SK-N-SH treated with all-trans-retinoic acid at 6 μM for 48 hours (cell line): Measurements from ENCODE around the gene CDCP1.

Source experiments
- ATAC-seq: fragments of 200-7000 bp; cut with Tn5 transposase; 3 replicates; pipeline ENCODE4 v1.9.1; 2020; ENCODE audit warnings: mild to moderate bottlenecking, moderate library complexity
- ARNTL ChIP-seq: fragments of 450-650 bp; formaldehyde crosslinking; IDR thresholded peaks from 2 replicates; pipeline ENCODE4 v1.5.0; 2020; ENCODE audit warnings: low read depth, mild to moderate bottlenecking, moderate library complexity, borderline replicate concordance
- CREB5 ChIP-seq: fragments of 250-450 bp; sonication (Bioruptor Pico); IDR thresholded peaks from 2 replicates; pipeline ENCODE4 v1.5.1; 2020; ENCODE audit warnings: low read depth, mild to moderate bottlenecking, moderate library complexity
- CSDC2 ChIP-seq: fragments of 250-450 bp; sonication (Bioruptor Pico); IDR thresholded peaks from 2 replicates; pipeline ENCODE4 v1.5.0; 2020; ENCODE audit warnings: mild to moderate bottlenecking, moderate library complexity
- CSRNP3 ChIP-seq: fragments of 250-450 bp; sonication (Bioruptor Pico); IDR thresholded peaks from 2 replicates; pipeline ENCODE4 v1.5.1; 2021; ENCODE audit warnings: mild to moderate bottlenecking, moderate library complexity
- ISL1 ChIP-seq: fragments of 250-450 bp; sonication (Bioruptor Pico); IDR thresholded peaks from 2 replicates; pipeline ENCODE4 v2.1.2; 2022; ENCODE audit warnings: mild to moderate bottlenecking, moderate library complexity
- OSR1 ChIP-seq: fragments of 250-450 bp; sonication (Bioruptor Pico); IDR thresholded peaks from 2 replicates; pipeline ENCODE4 v1.8.0; 2022; ENCODE audit warnings: moderate library complexity, mild to moderate bottlenecking, inconsistent platforms
- PATZ1 ChIP-seq: fragments of 250-450 bp; sonication (Bioruptor Pico); IDR thresholded peaks from 2 replicates; pipeline ENCODE4 v1.8.0; 2020; ENCODE audit warnings: mild to moderate bottlenecking, moderate library complexity, borderline replicate concordance
- POU6F1 ChIP-seq: fragments of 250-450 bp; sonication (Bioruptor Pico); IDR thresholded peaks from 2 replicates; pipeline ENCODE4 v1.8.0; 2021; ENCODE audit warnings: low read depth, mild to moderate bottlenecking, moderate library complexity, borderline replicate concordance
- PPARA ChIP-seq: fragments of 250-450 bp; sonication (Bioruptor Pico); IDR thresholded peaks from 2 replicates; pipeline ENCODE4 v1.5.0; 2020; ENCODE audit warnings: mild to moderate bottlenecking, borderline replicate concordance
- RARB ChIP-seq: fragments of 250-450 bp; sonication (Bioruptor Pico); IDR thresholded peaks from 2 replicates; pipeline ENCODE4 v1.8.0; 2021; ENCODE audit warnings: mild to moderate bottlenecking, moderate library complexity
- SNAI2 ChIP-seq: fragments of 250-450 bp; sonication (Bioruptor Pico); IDR thresholded peaks from 2 replicates; pipeline ENCODE4 v1.5.0; 2020; ENCODE audit warnings: mild to moderate bottlenecking, moderate library complexity
- TCF4 ChIP-seq: fragments of 250-450 bp; sonication (Bioruptor Pico); IDR thresholded peaks from 2 replicates; pipeline ENCODE4 v1.8.0; 2021; ENCODE audit warnings: mild to moderate bottlenecking, moderate library complexity, borderline replicate concordance
- TOX ChIP-seq: fragments of 250-450 bp; sonication (Bioruptor Pico); IDR thresholded peaks from 2 replicates; pipeline ENCODE4 v1.8.0; 2021; ENCODE audit warnings: mild to moderate bottlenecking, moderate library complexity, borderline replicate concordance
- TSHZ2 ChIP-seq: fragments of 250-450 bp; sonication (Bioruptor Pico); IDR thresholded peaks from 2 replicates; pipeline ENCODE4 v1.5.0; 2020; ENCODE audit warnings: mild to moderate bottlenecking, moderate library complexity
- ZC3H10 ChIP-seq: fragments of 250-450 bp; sonication (Bioruptor Pico); IDR thresholded peaks from 2 replicates; pipeline ENCODE4 v1.5.1; 2021; ENCODE audit warnings: mild to moderate bottlenecking, moderate library complexity
- ZFP3 ChIP-seq: fragments of 250-450 bp; sonication (Bioruptor Pico); IDR thresholded peaks from 2 replicates; pipeline ENCODE4 v1.5.0; 2020; ENCODE audit warnings: mild to moderate bottlenecking, moderate library complexity
- ZNF70 ChIP-seq: fragments of 450-650 bp; formaldehyde crosslinking; IDR thresholded peaks from 2 replicates; pipeline ENCODE4 v1.5.0; 2020; ENCODE audit warnings: mild to moderate bottlenecking, moderate library complexity
- ZNF8 ChIP-seq: fragments of 450-650 bp; formaldehyde crosslinking; IDR thresholded peaks from 2 replicates; pipeline ENCODE4 v1.5.0; 2020; ENCODE audit warnings: mild to moderate bottlenecking, moderate library complexity

Gene CDCP1

GRCh38 chr3:45180051-45180450, 33.9 kb upstream of the CDCP1 start:
- TF ChIP-seq ZNF8 (CRISPR knock-in tag) (no peak), OSR1 (no peak), SNAI2 (CRISPR knock-in tag) (no peak)
- peak; percentile 38; the same call in 2 of the 3 replicates for ATAC-seq

- ATAC-seq, result no peak
- TF ChIP-seq SNAI2 (CRISPR knock-in tag), result no peak
- no peak for TF ChIP-seq ARNTL (CRISPR knock-in tag)
- TF ChIP-seq PPARA (CRISPR knock-in tag), result no peak
- no peak for TF ChIP-seq CSRNP3
- TF ChIP-seq OSR1, result no peak
- TF ChIP-seq TSHZ2, result no peak
- TF ChIP-seq ZFP3 (CRISPR knock-in tag), result no peak
- TF ChIP-seq ZC3H10 (CRISPR knock-in tag), result no peak
- TF ChIP-seq CREB5 (CRISPR knock-in tag), result no peak
- TF ChIP-seq CSDC2 (CRISPR knock-in tag), result no peak
- TF ChIP-seq ZNF8 (CRISPR knock-in tag), result no peak
- no peak for TF ChIP-seq ZNF70
- no peak for TF ChIP-seq PATZ1 (CRISPR knock-in tag)
- no peak for TF ChIP-seq POU6F1
- TF ChIP-seq RARB, result no peak
- TF ChIP-seq TOX, result no peak
Observed at GRCh38 chr3:45179163-45179562, 33.0 kb upstream of the CDCP1 start.

GRCh38 chr3:45178183-45179023, 32.2 kb upstream of the CDCP1 start:
- ATAC-seq, result peak; percentile 61
- TF ChIP-seq CSRNP3, result no peak
- no peak for TF ChIP-seq TCF4 (CRISPR knock-in tag)
- no peak for TF ChIP-seq ZNF8 (CRISPR knock-in tag)
- TF ChIP-seq ZC3H10 (CRISPR knock-in tag), result no peak
- no peak for TF ChIP-seq ISL1 (CRISPR knock-in tag)
- no peak for TF ChIP-seq ZNF70
- no peak for TF ChIP-seq CSDC2 (CRISPR knock-in tag)
- no peak for TF ChIP-seq ARNTL (CRISPR knock-in tag)
- no peak for TF ChIP-seq CREB5 (CRISPR knock-in tag)
- no peak for TF ChIP-seq TSHZ2
- TF ChIP-seq ZFP3 (CRISPR knock-in tag), result no peak
- no peak for TF ChIP-seq PPARA (CRISPR knock-in tag)
